A549 (cell line): ENCODE measurements around the gene MFNG. TPM values are rescaled to one million over a fixed set of nuclear protein-coding genes. Genes with fewer than 3 reads are reported as not detected.

Experiments used
- BHLHE40 ChIP-seq: IDR thresholded peaks from 2 replicates; pipeline ENCODE4 v1.6.1; 2012; ENCODE audit warnings: low read depth, low read length, inconsistent platforms
- CBX2 ChIP-seq: fragments of 200-600 bp; sonication (generic); IDR thresholded peaks from 2 replicates; pipeline ENCODE4 v1.6.1; 2016; ENCODE audit warnings: low read depth, mild to moderate bottlenecking, borderline replicate concordance
- CBX8 ChIP-seq: fragments of 200-600 bp; sonication (generic); IDR thresholded peaks from 2 replicates; pipeline ENCODE4 v1.6.1; 2016
- CHD4 ChIP-seq: fragments of 200-600 bp; sonication (generic); IDR thresholded peaks from 2 replicates; pipeline ENCODE4 v1.6.1; 2016; ENCODE audit warnings: antibody characterized with exemption, mild to moderate bottlenecking, borderline replicate concordance
- EHF ChIP-seq: fragments of 250-450 bp; sonication (Bioruptor Pico); IDR thresholded peaks from 2 replicates; pipeline ENCODE4 v1.5.0; 2020; ENCODE audit warnings: mild to moderate bottlenecking
- EP300 ChIP-seq, 2 experiments: fragments of >200 bp; sonication (Bioruptor Twin); formaldehyde crosslinking; IDR thresholded peaks; 2 replicates in 1 of 2; 3 replicates in 1 of 2; pipeline ENCODE4 v1.6.1; 2016 to 2017
- FOSB ChIP-seq: fragments of 250-450 bp; sonication (Bioruptor Pico); IDR thresholded peaks from 2 replicates; pipeline ENCODE4 v1.5.0; 2020; ENCODE audit warnings: mild to moderate bottlenecking, moderate library complexity
- HDAC2 ChIP-seq: fragments of 200-600 bp; sonication (generic); IDR thresholded peaks from 2 replicates; pipeline ENCODE4 v1.6.1; 2016
- HEYL ChIP-seq: fragments of 250-450 bp; sonication (Bioruptor Pico); IDR thresholded peaks from 2 replicates; pipeline ENCODE4 v1.8.0; 2021; ENCODE audit warnings: mild to moderate bottlenecking, moderate library complexity
- HOXB13 ChIP-seq: fragments of 250-450 bp; sonication (Bioruptor Pico); IDR thresholded peaks from 2 replicates; pipeline ENCODE4 v1.5.0; 2020; ENCODE audit warnings: low read depth, mild to moderate bottlenecking, moderate library complexity
- HOXB5 ChIP-seq: fragments of 250-450 bp; sonication (Bioruptor Pico); IDR thresholded peaks from 2 replicates; pipeline ENCODE4 v1.5.0; 2020; ENCODE audit warnings: mild to moderate bottlenecking, moderate library complexity
- JUN ChIP-seq, 2 experiments: fragments of >200 bp; sonication (Bioruptor Twin); formaldehyde crosslinking; IDR thresholded peaks; 2 replicates in 1 of 2; 3 replicates in 1 of 2; pipeline ENCODE4 v1.6.1; 2016 to 2017
- MAFK ChIP-seq: fragments of 450-650 bp; IDR thresholded peaks from 2 replicates; pipeline ENCODE4 v1.6.1; 2014; ENCODE audit not compliant: partially characterized antibody
- MAZ ChIP-seq: fragments of 150-350 bp; IDR thresholded peaks from 2 replicates; pipeline ENCODE4 v1.6.1; 2014; ENCODE audit warnings: antibody characterized with exemption, low read depth, low read length, borderline replicate concordance
- NR3C1 ChIP-seq: fragments of >200 bp; sonication (Bioruptor Twin); formaldehyde crosslinking; IDR thresholded peaks from 3 replicates; pipeline ENCODE4 v1.6.1; 2017
- POLR2A ChIP-seq: IDR thresholded peaks from 2 replicates; pipeline ENCODE4 v1.6.1; 2012; ENCODE audit warnings: mild to moderate bottlenecking, low read length
- POLR2AphosphoS2 ChIP-seq: conservative IDR thresholded peaks from 2 replicates; pipeline ENCODE4 v1.6.1; 2012; ENCODE audit warnings: low read length, improper control_type of control experiment, inconsistent platforms
- RCOR1 ChIP-seq: fragments of 150-350 bp; IDR thresholded peaks from 2 replicates; pipeline ENCODE4 v1.6.1; 2014; ENCODE audit warnings: antibody characterized with exemption, low read length, low read depth
- RFX5 ChIP-seq: fragments of 450-650 bp; IDR thresholded peaks from 2 replicates; pipeline ENCODE4 v1.7.1; 2014; ENCODE audit warnings: antibody characterized with exemption, mild to moderate bottlenecking, moderate library complexity
- RNF2 ChIP-seq: fragments of 200-600 bp; sonication (generic); IDR thresholded peaks from 2 replicates; pipeline ENCODE4 v1.6.1; 2016; ENCODE audit warnings: low read depth, mild to moderate bottlenecking, antibody characterized with exemption, moderate library complexity, borderline replicate concordance
- SMC3 ChIP-seq: fragments of >200 bp; sonication (Bioruptor Twin); formaldehyde crosslinking; IDR thresholded peaks from 3 replicates; pipeline ENCODE4 v1.6.1; 2018; ENCODE audit warnings: inconsistent platforms
- SREBF2 ChIP-seq: fragments of 450-650 bp; IDR thresholded peaks from 2 replicates; pipeline ENCODE4 v1.6.1; 2014; ENCODE audit warnings: mild to moderate bottlenecking, moderate library complexity
- ZFP36 ChIP-seq: fragments of 450-650 bp; IDR thresholded peaks from 2 replicates; pipeline ENCODE4 v1.6.1; 2014; ENCODE audit warnings: borderline replicate concordance; ENCODE audit not compliant: partially characterized antibody
- ZNF302 ChIP-seq: fragments of 250-450 bp; sonication (Bioruptor Pico); IDR thresholded peaks from 2 replicates; pipeline ENCODE4 v1.9.0; 2021; ENCODE audit warnings: inconsistent platforms, mild to moderate bottlenecking, moderate library complexity
- ZSCAN20 ChIP-seq: fragments of 250-450 bp; sonication (Bioruptor Pico); IDR thresholded peaks from 2 replicates; pipeline ENCODE4 v1.8.0; 2022; ENCODE audit warnings: mild to moderate bottlenecking, moderate library complexity
- polyA plus RNA-seq, 4 experiments: library from polyadenylated mRNA; depleted of rRNA in 3 of 4; stranded (reverse); fragments of >200 nt; fragmentation: RNase III in 1 of 4; extraction: RNeasy Plus Mini Kit Qiagen cat#74134 plus additional on column Dnase treatment in 1 of 4; gene quantifications; 2 replicates in 3 of 4; 3 replicates in 1 of 4; pipeline ENCODE4 v1.2.3, GENCODE V29; 2011 to 2017
- TF ChIP-seq, protein P1 (sequence below): fragments of 150-350 bp; IDR thresholded peaks from 2 replicates; pipeline ENCODE4 v1.6.1; 2014; ENCODE audit warnings: low read depth, mild to moderate bottlenecking, low read length
- TF ChIP-seq, protein P2 (sequence below): fragments of 250-450 bp; sonication (Bioruptor Pico); IDR thresholded peaks from 2 replicates; pipeline ENCODE4 v1.5.0; 2020; ENCODE audit warnings: low read depth, mild to moderate bottlenecking, moderate library complexity
- TF ChIP-seq, protein P3 (sequence below): fragments of 450-650 bp; IDR thresholded peaks from 2 replicates; pipeline ENCODE4 v1.6.1; 2014; ENCODE audit warnings: antibody characterized with exemption
- TF ChIP-seq, protein P4 (sequence below): fragments of >200 bp; sonication (Bioruptor Twin); formaldehyde crosslinking; IDR thresholded peaks from 2 replicates; pipeline ENCODE4 v1.6.1; 2016
- TF ChIP-seq, protein P5 (sequence below): IDR thresholded peaks from 2 replicates; pipeline ENCODE4 v1.6.1; 2012; ENCODE audit warnings: low read depth, borderline replicate concordance
- TF ChIP-seq, protein P6 (sequence below): IDR thresholded peaks from 2 replicates; pipeline ENCODE4 v1.6.1; 2012
- TF ChIP-seq, protein P7 (sequence below): fragments of 200-600 bp; sonication (generic); IDR thresholded peaks from 2 replicates; pipeline ENCODE4 v1.6.1; 2016; ENCODE audit warnings: antibody characterized with exemption, mild to moderate bottlenecking, moderate library complexity

Gene MFNG
- polyA plus RNA-seq, 2 of the 4 experiments (the other 2 are of a cell fraction), result 1.2 to 1.8 TPM

DNA sequence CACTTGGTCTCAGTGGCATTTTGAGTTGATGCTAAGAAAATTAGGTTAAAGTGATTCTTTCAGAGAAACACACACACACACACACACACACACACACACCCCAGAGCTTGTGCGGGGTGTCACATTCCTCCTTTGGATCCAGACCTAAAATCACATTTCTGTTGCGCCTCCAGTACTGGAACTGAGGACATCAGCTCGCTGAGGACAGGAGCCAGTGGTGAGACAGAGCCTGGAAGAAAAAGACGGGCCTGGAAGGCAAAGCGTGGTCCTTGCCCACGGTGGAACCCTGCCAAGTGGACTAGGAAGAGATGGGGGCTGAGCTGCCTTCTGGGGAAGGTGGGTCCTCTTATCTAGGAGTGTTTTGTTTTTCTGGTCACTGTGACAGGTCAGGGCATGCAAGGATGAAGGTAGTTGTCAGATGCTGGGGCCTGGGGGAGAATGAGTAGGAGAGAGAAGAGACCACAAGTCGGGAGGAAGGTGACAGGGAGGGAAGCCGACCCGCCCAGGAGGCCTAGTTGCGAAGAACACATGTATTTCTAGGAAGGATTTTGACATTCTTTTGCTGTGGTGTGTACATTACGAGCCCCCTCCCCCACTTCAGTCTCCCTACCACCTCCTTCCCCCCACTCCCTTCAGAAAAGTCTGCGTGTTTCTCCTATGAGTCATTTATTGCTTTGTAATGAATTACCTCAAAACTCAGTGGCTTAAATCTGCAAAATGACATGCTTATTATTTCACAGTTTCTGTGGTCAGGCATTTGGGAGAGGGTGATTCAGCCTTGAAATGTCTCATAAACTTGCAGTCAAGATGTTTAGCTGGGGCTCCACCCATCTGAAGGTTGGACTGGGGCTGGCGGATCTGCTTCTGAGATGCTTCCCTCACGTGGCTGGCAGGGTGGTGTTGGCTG is 54.1 kb downstream of the MFNG start (continued):
- TF ChIP-seq FOSB, result no peak
- no peak for TF ChIP-seq ZNF302
- TF ChIP-seq HOXB5 (CRISPR knock-in tag), result no peak
- no peak for TF ChIP-seq NR3C1
- TF ChIP-seq POLR2A, result no peak
- TF ChIP-seq MAFK, result no peak
- TF ChIP-seq, protein P1, sequence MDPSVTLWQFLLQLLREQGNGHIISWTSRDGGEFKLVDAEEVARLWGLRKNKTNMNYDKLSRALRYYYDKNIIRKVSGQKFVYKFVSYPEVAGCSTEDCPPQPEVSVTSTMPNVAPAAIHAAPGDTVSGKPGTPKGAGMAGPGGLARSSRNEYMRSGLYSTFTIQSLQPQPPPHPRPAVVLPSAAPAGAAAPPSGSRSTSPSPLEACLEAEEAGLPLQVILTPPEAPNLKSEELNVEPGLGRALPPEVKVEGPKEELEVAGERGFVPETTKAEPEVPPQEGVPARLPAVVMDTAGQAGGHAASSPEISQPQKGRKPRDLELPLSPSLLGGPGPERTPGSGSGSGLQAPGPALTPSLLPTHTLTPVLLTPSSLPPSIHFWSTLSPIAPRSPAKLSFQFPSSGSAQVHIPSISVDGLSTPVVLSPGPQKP, result no peak
- TF ChIP-seq SMC3, result 0 out of 3 replicates have a peak, but pooled peaks have one; percentile 9
- TF ChIP-seq, protein P2, sequence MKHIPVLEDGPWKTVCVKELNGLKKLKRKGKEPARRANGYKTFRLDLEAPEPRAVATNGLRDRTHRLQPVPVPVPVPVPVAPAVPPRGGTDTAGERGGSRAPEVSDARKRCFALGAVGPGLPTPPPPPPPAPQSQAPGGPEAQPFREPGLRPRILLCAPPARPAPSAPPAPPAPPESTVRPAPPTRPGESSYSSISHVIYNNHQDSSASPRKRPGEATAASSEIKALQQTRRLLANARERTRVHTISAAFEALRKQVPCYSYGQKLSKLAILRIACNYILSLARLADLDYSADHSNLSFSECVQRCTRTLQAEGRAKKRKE (CRISPR knock-in tag), result no peak
- TF ChIP-seq ZSCAN20 (CRISPR knock-in tag), result no peak
- TF ChIP-seq POLR2AphosphoS2, result no peak
- peak; percentile 56 to 83; a peak in 2 of 5 replicates for TF ChIP-seq EP300 (IDR thresholded peaks at IDR 0.05)
- TF ChIP-seq, protein P3, sequence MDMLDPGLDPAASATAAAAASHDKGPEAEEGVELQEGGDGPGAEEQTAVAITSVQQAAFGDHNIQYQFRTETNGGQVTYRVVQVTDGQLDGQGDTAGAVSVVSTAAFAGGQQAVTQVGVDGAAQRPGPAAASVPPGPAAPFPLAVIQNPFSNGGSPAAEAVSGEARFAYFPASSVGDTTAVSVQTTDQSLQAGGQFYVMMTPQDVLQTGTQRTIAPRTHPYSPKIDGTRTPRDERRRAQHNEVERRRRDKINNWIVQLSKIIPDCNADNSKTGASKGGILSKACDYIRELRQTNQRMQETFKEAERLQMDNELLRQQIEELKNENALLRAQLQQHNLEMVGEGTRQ, result peak; percentile 58; the same call in 1 of the 2 replicates
- TF ChIP-seq CBX8, result no peak
- no peak for TF ChIP-seq HDAC2
- no peak for TF ChIP-seq RNF2
- no peak for TF ChIP-seq SREBF2
- TF ChIP-seq ZFP36, result peak; percentile 64
- no peak for TF ChIP-seq EHF (CRISPR knock-in tag)
- TF ChIP-seq, protein P4, sequence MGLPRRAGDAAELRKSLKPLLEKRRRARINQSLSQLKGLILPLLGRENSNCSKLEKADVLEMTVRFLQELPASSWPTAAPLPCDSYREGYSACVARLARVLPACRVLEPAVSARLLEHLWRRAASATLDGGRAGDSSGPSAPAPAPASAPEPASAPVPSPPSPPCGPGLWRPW, result no peak
- TF ChIP-seq RFX5, result no peak
- TF ChIP-seq HEYL (CRISPR knock-in tag), result no peak
- no peak for TF ChIP-seq CBX2
- TF ChIP-seq CHD4, result no peak
- no peak; the same call in 1 of the 2 replicates for TF ChIP-seq HOXB13 (CRISPR knock-in tag)
- TF ChIP-seq JUN (IDR thresholded peaks at IDR 0.05), result peak; percentile 77 to 85
- TF ChIP-seq MAZ, result no peak
- no peak for TF ChIP-seq BHLHE40
- TF ChIP-seq, protein P5, sequence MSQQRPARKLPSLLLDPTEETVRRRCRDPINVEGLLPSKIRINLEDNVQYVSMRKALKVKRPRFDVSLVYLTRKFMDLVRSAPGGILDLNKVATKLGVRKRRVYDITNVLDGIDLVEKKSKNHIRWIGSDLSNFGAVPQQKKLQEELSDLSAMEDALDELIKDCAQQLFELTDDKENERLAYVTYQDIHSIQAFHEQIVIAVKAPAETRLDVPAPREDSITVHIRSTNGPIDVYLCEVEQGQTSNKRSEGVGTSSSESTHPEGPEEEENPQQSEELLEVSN, result peak; percentile 67; the same call in 1 of the 2 replicates
- no peak for TF ChIP-seq RCOR1
- TF ChIP-seq, protein P6, sequence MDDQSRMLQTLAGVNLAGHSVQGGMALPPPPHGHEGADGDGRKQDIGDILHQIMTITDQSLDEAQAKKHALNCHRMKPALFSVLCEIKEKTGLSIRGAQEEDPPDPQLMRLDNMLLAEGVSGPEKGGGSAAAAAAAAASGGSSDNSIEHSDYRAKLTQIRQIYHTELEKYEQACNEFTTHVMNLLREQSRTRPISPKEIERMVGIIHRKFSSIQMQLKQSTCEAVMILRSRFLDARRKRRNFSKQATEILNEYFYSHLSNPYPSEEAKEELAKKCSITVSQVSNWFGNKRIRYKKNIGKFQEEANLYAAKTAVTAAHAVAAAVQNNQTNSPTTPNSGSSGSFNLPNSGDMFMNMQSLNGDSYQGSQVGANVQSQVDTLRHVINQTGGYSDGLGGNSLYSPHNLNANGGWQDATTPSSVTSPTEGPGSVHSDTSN, result peak; percentile 52; the same call in 1 of the 2 replicates
- TF ChIP-seq, protein P7, sequence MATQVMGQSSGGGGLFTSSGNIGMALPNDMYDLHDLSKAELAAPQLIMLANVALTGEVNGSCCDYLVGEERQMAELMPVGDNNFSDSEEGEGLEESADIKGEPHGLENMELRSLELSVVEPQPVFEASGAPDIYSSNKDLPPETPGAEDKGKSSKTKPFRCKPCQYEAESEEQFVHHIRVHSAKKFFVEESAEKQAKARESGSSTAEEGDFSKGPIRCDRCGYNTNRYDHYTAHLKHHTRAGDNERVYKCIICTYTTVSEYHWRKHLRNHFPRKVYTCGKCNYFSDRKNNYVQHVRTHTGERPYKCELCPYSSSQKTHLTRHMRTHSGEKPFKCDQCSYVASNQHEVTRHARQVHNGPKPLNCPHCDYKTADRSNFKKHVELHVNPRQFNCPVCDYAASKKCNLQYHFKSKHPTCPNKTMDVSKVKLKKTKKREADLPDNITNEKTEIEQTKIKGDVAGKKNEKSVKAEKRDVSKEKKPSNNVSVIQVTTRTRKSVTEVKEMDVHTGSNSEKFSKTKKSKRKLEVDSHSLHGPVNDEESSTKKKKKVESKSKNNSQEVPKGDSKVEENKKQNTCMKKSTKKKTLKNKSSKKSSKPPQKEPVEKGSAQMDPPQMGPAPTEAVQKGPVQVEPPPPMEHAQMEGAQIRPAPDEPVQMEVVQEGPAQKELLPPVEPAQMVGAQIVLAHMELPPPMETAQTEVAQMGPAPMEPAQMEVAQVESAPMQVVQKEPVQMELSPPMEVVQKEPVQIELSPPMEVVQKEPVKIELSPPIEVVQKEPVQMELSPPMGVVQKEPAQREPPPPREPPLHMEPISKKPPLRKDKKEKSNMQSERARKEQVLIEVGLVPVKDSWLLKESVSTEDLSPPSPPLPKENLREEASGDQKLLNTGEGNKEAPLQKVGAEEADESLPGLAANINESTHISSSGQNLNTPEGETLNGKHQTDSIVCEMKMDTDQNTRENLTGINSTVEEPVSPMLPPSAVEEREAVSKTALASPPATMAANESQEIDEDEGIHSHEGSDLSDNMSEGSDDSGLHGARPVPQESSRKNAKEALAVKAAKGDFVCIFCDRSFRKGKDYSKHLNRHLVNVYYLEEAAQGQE, result no peak
